GM12878 (cell line): ENCODE results near the gene DYNC2LI1. TPM values are rescaled to one million over a fixed set of nuclear protein-coding genes. Genes with fewer than 3 reads are reported as not detected.

Experiments used
- ATAC-seq: fragments of 200-7000 bp; cut with Tn5 transposase; 3 replicates; pipeline ENCODE4 v1.9.1; 2020; ENCODE audit warnings: mild to moderate bottlenecking, moderate library complexity
- BruUV-seq: library from RNA; stranded (reverse); fragments of 400-500 nt; replicated peaks from 2 replicates; lab custom pipeline; 2021; lab: Mats Ljungman, UMichigan
- CTCF ChIA-PET: fragments of 300-600 bp; sonication (Branson Sonifier 250); formaldehyde crosslinking; extraction: SDS; loops from one replicate; lab custom pipeline; 2021; ENCODE audit warnings: inconsistent platforms; lab: Yijun Ruan, JAX
- POLR2A ChIA-PET: fragments of 350-600 bp; formaldehyde crosslinking; extraction: SDS; loops from one replicate; lab custom pipeline; 2021; ENCODE audit warnings: inconsistent platforms; lab: Charles Lee
- RAD21 ChIA-PET: fragments of 300-600 bp; sonication (Branson Sonifier 250); formaldehyde crosslinking; loops from one replicate; lab custom pipeline; 2023; ENCODE audit warnings: antibody characterized with exemption; ENCODE audit not compliant: unreplicated experiment; lab: Charles Lee
- SMC1A ChIA-PET: fragments of 300-600 bp; sonication (Branson Sonifier 250); formaldehyde crosslinking; loops from one replicate; lab custom pipeline; 2023; ENCODE audit not compliant: unreplicated experiment, uncharacterized antibody; lab: Charles Lee
- DNase-seq: peaks from one replicate; pipeline ENCODE4 v3.0.0-alpha.2; 2011; ENCODE audit warnings: low read depth, low spot score
- FAIRE-seq: peaks from 3 replicates; lab custom pipeline; 2011; peaks lifted over from hg19 to GRCh38; lab: Jason Lieb, UNC
- H2AFZ ChIP-seq: 2 replicates; pipeline ENCODE4 v1.6.0; 2011; ENCODE audit warnings: low read depth, low read length, control low read depth; ENCODE audit not compliant: control insufficient read depth
- H3K27ac ChIP-seq: 2 replicates; pipeline ENCODE4 v1.5.1; 2011; ENCODE audit warnings: control low read depth; ENCODE audit not compliant: control insufficient read depth, insufficient read depth
- H3K27me3 ChIP-seq, 2 experiments: replicated peaks in 1 of 2; 2 replicates each; pipeline versions ENCODE4 v1.6.0 to v1.6.1; 2011; ENCODE audit warnings: low read length in 1 of 2; ENCODE audit not compliant: control insufficient read depth in 2 of 2, insufficient read depth in 2 of 2
- H3K36me3 ChIP-seq, 2 experiments: 2 replicates each; pipeline ENCODE4 v1.5.1; 2011; ENCODE audit warnings: low read length in 1 of 2; ENCODE audit not compliant: control insufficient read depth in 2 of 2, insufficient read depth in 2 of 2
- H3K4me1 ChIP-seq: 2 replicates; pipeline ENCODE4 v1.6.1; 2011; ENCODE audit warnings: mild to moderate bottlenecking, low read length, moderate library complexity, mixed read lengths; ENCODE audit not compliant: control insufficient read depth, insufficient read depth
- H3K4me2 ChIP-seq: 2 replicates; pipeline ENCODE4 v1.6.0; 2011; ENCODE audit warnings: control low read depth; ENCODE audit not compliant: control insufficient read depth, insufficient read depth
- H3K4me3 ChIP-seq: fragments of 200-600 bp; sonication (generic); 2 replicates; pipeline ENCODE4 v1.5.1; 2016
- H3K79me2 ChIP-seq: 2 replicates; pipeline ENCODE4 v1.6.0; 2011; ENCODE audit warnings: low read length; ENCODE audit not compliant: control insufficient read depth, insufficient read depth
- H3K9ac ChIP-seq: 2 replicates; pipeline ENCODE4 v1.8.0; 2011; ENCODE audit warnings: low read length, control low read depth, mixed read lengths; ENCODE audit not compliant: control insufficient read depth, insufficient read depth
- H3K9me3 ChIP-seq: replicated peaks from 3 replicates; pipeline ENCODE4 v1.5.1; 2011; ENCODE audit warnings: mild to moderate bottlenecking, low read length; ENCODE audit not compliant: control insufficient read depth, insufficient read depth
- H4K20me1 ChIP-seq: 2 replicates; pipeline ENCODE4 v1.6.0; 2011; ENCODE audit not compliant: control insufficient read depth, insufficient read depth
- IKZF1 ChIP-seq: fragments of 450-650 bp; conservative IDR thresholded peaks from 2 replicates; pipeline ENCODE4 v1.6.1; 2017; ENCODE audit warnings: antibody characterized with exemption, mild to moderate bottlenecking
- JUNB ChIP-seq: IDR thresholded peaks from 2 replicates; pipeline ENCODE4 v1.6.1; 2016; ENCODE audit warnings: antibody characterized with exemption, mild to moderate bottlenecking
- SUZ12 ChIP-seq: fragments of 200-600 bp; sonication (generic); IDR thresholded peaks from one replicate; pipeline ENCODE4 v1.6.1; 2018; ENCODE audit warnings: antibody characterized with exemption, mild to moderate bottlenecking; ENCODE audit not compliant: unreplicated experiment
- ZNF622 ChIP-seq: fragments of 450-650 bp; IDR thresholded peaks from 2 replicates; pipeline ENCODE4 v1.6.1; 2017; ENCODE audit warnings: mild to moderate bottlenecking, inconsistent platforms
- WGBS: methylation state at CpG from one replicate; pipeline ENCODE4 v1.1.6; 2016; ENCODE audit warnings: low lambda C conversion rate; ENCODE audit not compliant: insufficient replicate concordance, insufficient coverage; ENCODE audit errors: missing lambda C conversion rate; 5-methylcytosine and 5-hydroxymethylcytosine counted together
- in situ Hi-C: fragments of 300-500 bp; cut with MboI; formaldehyde crosslinking; loops from 9 replicates; pipeline ENCODE4 v1.14.3; 2018; ENCODE audit warnings: mixed read lengths
- intact Hi-C: fragments of 100-400 bp; cut with micrococcal nuclease; formaldehyde crosslinking; loops from one replicate; pipeline ENCODE4 v1.14.2; 2022; ENCODE audit not compliant: unreplicated experiment
- polyA plus RNA-seq, 11 experiments: library from polyadenylated mRNA; depleted of rRNA in 4 of 11; unstranded in 6 of 11; stranded (reverse) in 5 of 11; fragments of >200 nt; fragmentation: Nextera tagmentation in 4 of 11; fragmentation: Illumina TruSeq in 1 of 11; extraction: Ambion mirVana in 4 of 11; extraction: Trizol in 1 of 11; gene quantifications; 1 replicate in 1 of 11; 2 replicates in 10 of 11; pipeline versions ENCODE4 v1.2.1 to v1.2.3, GENCODE V29; 2011 to 2016; ENCODE audit warnings: inconsistent platforms in 2 of 11, missing spikeins in 2 of 11, low read depth in 1 of 11
- total RNA-seq, 4 experiments: library from RNA; depleted of rRNA in 3 of 4; stranded (reverse); fragments of >200 nt in 3 of 4; fragmentation: Illumina TruSeq in 1 of 4; extraction: Trizol in 1 of 4; gene quantifications; 2 replicates each; pipeline versions ENCODE4 v1.2.1 to v1.2.3, GENCODE V29; 2013 to 2021
- TF ChIP-seq, protein P1 (sequence below): fragments of 450-650 bp; IDR thresholded peaks from 2 replicates; pipeline ENCODE4 v1.6.1; 2017; ENCODE audit warnings: antibody characterized with exemption, mild to moderate bottlenecking, moderate library complexity
- TF ChIP-seq, protein P2 (sequence below): fragments of 450-650 bp; IDR thresholded peaks from 2 replicates; pipeline ENCODE4 v1.6.1; 2017; ENCODE audit warnings: mild to moderate bottlenecking, moderate library complexity

DYNC2LI1 gene
- total and polyA plus RNA-seq, 10 of the 15 experiments (the other 5 are each of a cell fraction or from before 2014, with no cell fraction given): 9.5 to 27.3 (median 19.3) TPM

GRCh38 chr2:43762286-43762685 is 11.6 kb upstream of the DYNC2LI1 start:
- Histone ChIP-seq H3K4me2 (no peak overlapping the region), H3K27me3 (no peaks in the 10 kb centered on the region), H3K4me1 (no peaks in the 10 kb centered on the region), H3K4me3 (no peak overlapping the region), H3K9ac (no peak overlapping the region), H3K36me3 (no peaks in the 10 kb centered on the region), H3K27ac (no peak overlapping the region), H2AFZ (no peak overlapping the region), H4K20me1 (no peaks in the 10 kb centered on the region), H3K9me3 (no peaks in the 10 kb centered on the region), H3K79me2 (no peaks in the 10 kb centered on the region)
- intact Hi-C loops: no loop called here
- ChIA-PET SMC1A (interaction anchor here (1.6 kb wide), 1 partner anchor 11 kb away, joined by 4 read pairs; the partner anchor contains the start of gene DYNC2LI1), CTCF (no interaction called here), POLR2A (no interaction called here), RAD21 (no interaction called here)
- in situ Hi-C loops: no loop called here
- 0% methylated on average over 3 of the region's 3 CpGs for WGBS
- DNase-seq (no peak), ATAC-seq (no peak), FAIRE-seq (no peak)
- no TSS peak for BruUV-seq
- TF ChIP-seq JUNB (peak; percentile 80), SUZ12 (no peak)

DNA sequence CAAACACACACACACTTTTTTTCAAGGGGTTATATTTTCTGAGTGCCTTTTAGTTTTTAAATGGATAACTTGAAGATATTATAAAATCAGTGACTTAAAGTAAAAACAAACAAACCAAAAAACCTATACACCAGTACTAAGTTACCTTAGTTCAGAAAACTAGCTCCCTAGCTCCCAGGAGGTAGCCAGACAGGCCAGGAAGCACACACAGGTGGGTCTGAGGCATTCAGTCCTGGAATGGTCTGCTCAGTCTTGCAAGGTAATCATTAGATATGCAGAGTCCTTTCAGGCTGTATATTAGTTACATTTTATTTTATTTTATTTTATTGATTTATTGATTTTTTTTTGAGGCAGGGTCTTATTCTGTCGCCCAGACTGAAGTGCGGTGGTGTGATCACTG is 10.7 kb upstream of the DYNC2LI1 start:
- Histone ChIP-seq H3K27ac (no peak overlapping the region), H3K9ac (no peak overlapping the region), H3K4me3 (no peak overlapping the region), H4K20me1 (no peaks in the 10 kb centered on the region), H3K4me2 (no peak overlapping the region), H3K27me3 (no peaks in the 10 kb centered on the region), H3K4me1 (no peaks in the 10 kb centered on the region), H3K79me2 (no peaks in the 10 kb centered on the region), H3K36me3 (no peaks in the 10 kb centered on the region), H3K9me3 (no peaks in the 10 kb centered on the region), H2AFZ (no peak overlapping the region)
- FAIRE-seq: no peak
- no peak for DNase-seq
- intact Hi-C loops: no loop called here
- ChIA-PET RAD21 (no interaction called here), POLR2A (no interaction called here), CTCF (no interaction called here), SMC1A (no interaction called here)
- no peak for ATAC-seq
- in situ Hi-C loops: no loop called here
- no TSS peak for BruUV-seq
- TF ChIP-seq IKZF1 (no peak), ZNF622 (no peak)
- TF ChIP-seq, protein P1, sequence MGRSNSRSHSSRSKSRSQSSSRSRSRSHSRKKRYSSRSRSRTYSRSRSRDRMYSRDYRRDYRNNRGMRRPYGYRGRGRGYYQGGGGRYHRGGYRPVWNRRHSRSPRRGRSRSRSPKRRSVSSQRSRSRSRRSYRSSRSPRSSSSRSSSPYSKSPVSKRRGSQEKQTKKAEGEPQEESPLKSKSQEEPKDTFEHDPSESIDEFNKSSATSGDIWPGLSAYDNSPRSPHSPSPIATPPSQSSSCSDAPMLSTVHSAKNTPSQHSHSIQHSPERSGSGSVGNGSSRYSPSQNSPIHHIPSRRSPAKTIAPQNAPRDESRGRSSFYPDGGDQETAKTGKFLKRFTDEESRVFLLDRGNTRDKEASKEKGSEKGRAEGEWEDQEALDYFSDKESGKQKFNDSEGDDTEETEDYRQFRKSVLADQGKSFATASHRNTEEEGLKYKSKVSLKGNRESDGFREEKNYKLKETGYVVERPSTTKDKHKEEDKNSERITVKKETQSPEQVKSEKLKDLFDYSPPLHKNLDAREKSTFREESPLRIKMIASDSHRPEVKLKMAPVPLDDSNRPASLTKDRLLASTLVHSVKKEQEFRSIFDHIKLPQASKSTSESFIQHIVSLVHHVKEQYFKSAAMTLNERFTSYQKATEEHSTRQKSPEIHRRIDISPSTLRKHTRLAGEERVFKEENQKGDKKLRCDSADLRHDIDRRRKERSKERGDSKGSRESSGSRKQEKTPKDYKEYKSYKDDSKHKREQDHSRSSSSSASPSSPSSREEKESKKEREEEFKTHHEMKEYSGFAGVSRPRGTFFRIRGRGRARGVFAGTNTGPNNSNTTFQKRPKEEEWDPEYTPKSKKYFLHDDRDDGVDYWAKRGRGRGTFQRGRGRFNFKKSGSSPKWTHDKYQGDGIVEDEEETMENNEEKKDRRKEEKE: no peak
- TF ChIP-seq, protein P2, sequence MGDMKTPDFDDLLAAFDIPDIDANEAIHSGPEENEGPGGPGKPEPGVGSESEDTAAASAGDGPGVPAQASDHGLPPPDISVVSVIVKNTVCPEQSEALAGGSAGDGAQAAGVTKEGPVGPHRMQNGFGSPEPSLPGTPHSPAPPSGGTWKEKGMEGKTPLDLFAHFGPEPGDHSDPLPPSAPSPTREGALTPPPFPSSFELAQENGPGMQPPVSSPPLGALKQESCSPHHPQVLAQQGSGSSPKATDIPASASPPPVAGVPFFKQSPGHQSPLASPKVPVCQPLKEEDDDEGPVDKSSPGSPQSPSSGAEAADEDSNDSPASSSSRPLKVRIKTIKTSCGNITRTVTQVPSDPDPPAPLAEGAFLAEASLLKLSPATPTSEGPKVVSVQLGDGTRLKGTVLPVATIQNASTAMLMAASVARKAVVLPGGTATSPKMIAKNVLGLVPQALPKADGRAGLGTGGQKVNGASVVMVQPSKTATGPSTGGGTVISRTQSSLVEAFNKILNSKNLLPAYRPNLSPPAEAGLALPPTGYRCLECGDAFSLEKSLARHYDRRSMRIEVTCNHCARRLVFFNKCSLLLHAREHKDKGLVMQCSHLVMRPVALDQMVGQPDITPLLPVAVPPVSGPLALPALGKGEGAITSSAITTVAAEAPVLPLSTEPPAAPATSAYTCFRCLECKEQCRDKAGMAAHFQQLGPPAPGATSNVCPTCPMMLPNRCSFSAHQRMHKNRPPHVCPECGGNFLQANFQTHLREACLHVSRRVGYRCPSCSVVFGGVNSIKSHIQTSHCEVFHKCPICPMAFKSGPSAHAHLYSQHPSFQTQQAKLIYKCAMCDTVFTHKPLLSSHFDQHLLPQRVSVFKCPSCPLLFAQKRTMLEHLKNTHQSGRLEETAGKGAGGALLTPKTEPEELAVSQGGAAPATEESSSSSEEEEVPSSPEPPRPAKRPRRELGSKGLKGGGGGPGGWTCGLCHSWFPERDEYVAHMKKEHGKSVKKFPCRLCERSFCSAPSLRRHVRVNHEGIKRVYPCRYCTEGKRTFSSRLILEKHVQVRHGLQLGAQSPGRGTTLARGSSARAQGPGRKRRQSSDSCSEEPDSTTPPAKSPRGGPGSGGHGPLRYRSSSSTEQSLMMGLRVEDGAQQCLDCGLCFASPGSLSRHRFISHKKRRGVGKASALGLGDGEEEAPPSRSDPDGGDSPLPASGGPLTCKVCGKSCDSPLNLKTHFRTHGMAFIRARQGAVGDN: no peak
- 81% methylated on average over 2 of the region's 2 CpGs for WGBS
